ENCODE measurements around the gene VSIG10L.

VSIG10L gene

GRCh38 chr19:51317376-51317775, 24.6 kb downstream of the VSIG10L start:
- no peak for DNase-seq

- DNase-seq, result no peak
These were observed 25.3 kb downstream of the VSIG10L start for GRCh38 chr19:51316688-51317087.

GRCh38 chr19:51311351-51312257, 30.3 kb downstream of the VSIG10L start, which contains the start of gene IGLON5:
Gene IGLON5 (plus strand): TSS chr19:51311644. CDS start chr19:51311848, 204 bp downstream.
- peak in 2 of 14 donors; percentile 8 to 58 for DNase-seq

GRCh38 chr19:51305479-51305878, 36.5 kb downstream of the VSIG10L start:
- DNase-seq, result no peak

GRCh38 chr19:51301266-51301665, 40.7 kb downstream of the VSIG10L start:
- no peak for DNase-seq

- no peak for DNase-seq
These were observed 44.5 kb downstream of the VSIG10L start for GRCh38 chr19:51297406-51297805.

GRCh38 chr19:51296336-51297093, 45.4 kb downstream of the VSIG10L start:
- DNase-seq, result no peak

- peak in 1 of 14 donors; percentile 15 for DNase-seq
These were observed 46.4 kb downstream of the VSIG10L start for GRCh38 chr19:51295382-51296126.

- DNase-seq, result no peak
These were observed 47.0 kb downstream of the VSIG10L start for GRCh38 chr19:51294977-51295375.

GRCh38 chr19:51294211-51294976, 47.5 kb downstream of the VSIG10L start:
- DNase-seq, result no peak

GRCh38 chr19:51293571-51294210, 48.2 kb downstream of the VSIG10L start:
- DNase-seq, result no peak

GRCh38 chr19:51292971-51293370, 49.0 kb downstream of the VSIG10L start:
- DNase-seq, result peak in 1 of 14 donors; percentile 77

GRCh38 chr19:51289635-51290034, 52.3 kb downstream of the VSIG10L start:
- no peak for DNase-seq

GRCh38 chr19:51285682-51286081, 56.3 kb downstream of the VSIG10L start:
- no peak for DNase-seq

GRCh38 chr19:51282335-51282734, 59.6 kb downstream of the VSIG10L start:
- no peak for DNase-seq

Data from C1 segment of cervical spinal cord (tissue), 14 donors.